ENCODE results near the gene TCN1.

Gene TCN1

DNA sequence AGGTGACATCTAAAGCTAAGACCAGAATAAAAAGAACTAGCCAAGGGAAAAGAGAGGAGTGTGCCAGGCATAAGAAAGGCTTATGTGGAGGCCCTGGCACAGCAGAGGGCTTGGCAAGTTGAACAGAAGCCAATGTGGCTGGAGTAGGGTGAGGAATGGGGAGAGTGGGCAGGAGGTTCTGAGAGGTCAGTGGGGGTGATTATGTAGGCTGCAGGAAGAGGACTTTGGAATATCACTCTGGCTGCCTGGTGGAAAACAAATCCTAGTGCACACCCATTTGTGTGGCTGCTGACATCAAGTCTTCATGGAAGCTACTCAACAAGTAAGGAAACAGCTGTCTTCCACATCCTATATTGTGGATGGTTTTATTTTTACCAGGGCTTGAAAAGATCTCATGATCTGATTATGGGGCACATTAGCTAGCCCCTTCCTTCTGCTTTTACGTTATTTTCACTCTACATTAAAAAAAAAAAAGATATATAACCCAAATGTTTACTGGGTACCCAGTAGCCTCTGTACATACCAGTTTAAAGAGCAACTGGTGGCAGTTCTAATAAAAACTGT lies 59.2 kb downstream of the TCN1 start:
- no peak for DNase-seq

GRCh38 chr11:59804061-59804460 lies 62.2 kb downstream of the TCN1 start:
- DNase-seq, result no peak
